ENCODE data around the gene RAB40C.

DNA sequence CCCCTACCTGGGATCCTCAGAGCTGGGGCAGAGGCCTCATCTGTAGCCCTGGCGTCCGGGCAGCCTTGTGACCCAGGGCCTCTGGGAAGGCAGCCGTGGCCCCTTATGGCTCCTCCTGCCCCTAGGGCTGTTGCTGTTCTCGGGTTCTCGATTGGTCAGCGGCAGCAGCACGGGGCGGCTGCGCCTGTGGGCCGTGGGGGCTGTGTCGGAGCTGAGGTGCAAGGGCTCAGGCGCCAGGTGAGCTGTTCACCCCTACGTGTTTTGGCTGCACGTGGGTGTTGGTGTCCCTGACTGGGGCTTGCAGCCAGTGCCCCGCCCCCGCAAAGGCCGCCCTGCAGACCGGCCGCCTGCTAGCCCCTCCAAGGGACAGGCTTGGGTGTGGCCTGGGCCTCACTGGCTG, 72.2 kb downstream of the RAB40C start:
- no peak for TF ChIP-seq CTCF (IDR thresholded peaks at IDR 0.05; ENCODE audit: insufficient read depth, low read length)
- no peak for TF ChIP-seq REST (IDR thresholded peaks at IDR 0.05; ENCODE audit: insufficient replicate concordance, low read depth)
- no peak for TF ChIP-seq POLR2AphosphoS5 (IDR thresholded peaks at IDR 0.05; ENCODE audit: low read depth)
- TF ChIP-seq SPI1 (IDR thresholded peaks at IDR 0.05; ENCODE audit: borderline replicate concordance, low read depth): no peak

Measured in HL-60 (cell line).